A204.1 (cell line): Measurements from ENCODE around the gene CENPI.
"Not testable (repeated sequence)": the region's sequence is repeated elsewhere in the genome, so short reads cannot be mapped to it uniquely, and the experiment has no call there.

Source experiments
- FAIRE-seq: peaks from 2 replicates; lab custom pipeline; 2012; peaks lifted over from hg19 to GRCh38; lab: Jason Lieb, UNC

The CENPI gene

GRCh38 chrX:101097546-101098453 lies at the start of gene CENPI:
TSS of gene CENPI (plus strand) at chrX:101098204. CDS start at chrX:101101071, 2,867 bp downstream.
- FAIRE-seq = peak; percentile 91

GRCh38 chrX:101051153-101051548 lies 46.9 kb upstream of the CENPI start:
- FAIRE-seq = no peak

GRCh38 chrX:101051549-101052302 lies 46.3 kb upstream of the CENPI start, which contains the start of gene TRMT2B:
TSS of gene TRMT2B (minus strand) at chrX:101052111. CDS start at chrX:101042289, 9,822 bp downstream.
- FAIRE-seq = no peak

- not testable (repeated sequence) for FAIRE-seq
Observed at GRCh38 chrX:101056551-101056950, 41.5 kb upstream of the CENPI start.

- no peak for FAIRE-seq
Observed at GRCh38 chrX:101057093-101057714, 40.8 kb upstream of the CENPI start.

GRCh38 chrX:101062176-101062575 lies 35.8 kb upstream of the CENPI start:
- no peak for FAIRE-seq

- FAIRE-seq = no peak
Observed at GRCh38 chrX:101071582-101071981, 26.4 kb upstream of the CENPI start.

- FAIRE-seq = no peak
Observed at GRCh38 chrX:101078716-101079598, 19.0 kb upstream of the CENPI start, which contains the start of gene TMEM35A. TSS of gene TMEM35A (plus strand) at chrX:101078879. CDS start at chrX:101079003, 124 bp downstream.

GRCh38 chrX:101079736-101080270 lies 18.2 kb upstream of the CENPI start:
- no peak for FAIRE-seq

GRCh38 chrX:101080326-101081124 lies 17.5 kb upstream of the CENPI start:
- FAIRE-seq = no peak

GRCh38 chrX:101081231-101081630 lies 16.8 kb upstream of the CENPI start:
- no peak for FAIRE-seq

- no peak for FAIRE-seq
Observed at GRCh38 chrX:101091817-101092216, 6.2 kb upstream of the CENPI start.

- FAIRE-seq = no peak
Observed at GRCh38 chrX:101108284-101108683, 10.3 kb downstream of the CENPI start.

GRCh38 chrX:101117701-101118100 lies 19.7 kb downstream of the CENPI start:
- no peak for FAIRE-seq

- no peak for FAIRE-seq
Observed at GRCh38 chrX:101136235-101136634, 38.2 kb downstream of the CENPI start.
